Measurements from ENCODE around the gene TSPAN5. TPM values are rescaled to one million over a fixed set of nuclear protein-coding genes. Genes with fewer than 3 reads are reported as not detected.

The TSPAN5 gene
- total and polyA plus RNA-seq, 8 donors: 1.6 to 90.2 (median 8.5) TPM

GRCh38 chr4:98544141-98544817, 114.1 kb downstream of the TSPAN5 start:
- H3K9me3 ChIP-seq: no peaks in the 10 kb centered on the region
- intact Hi-C loops (cut with DNase I; ENCODE audit: low total_unique reads): no loop called here
- WGBS, 5 donors: 86 to 93% (median 89%) methylated on average over 5 of the region's 5 CpGs
- no peak overlapping the region for H3K27ac ChIP-seq
- no peaks in the 10 kb centered on the region for H3K27me3 ChIP-seq
- TF ChIP-seq EP300 (IDR thresholded peaks at IDR 0.05) (no peak), CTCF (IDR thresholded peaks at IDR 0.05) (no peak), POLR2AphosphoS5 (IDR thresholded peaks at IDR 0.05) (no peak), POLR2A (IDR thresholded peaks at IDR 0.05) (no peak)
- H3K4me3 ChIP-seq: no peak overlapping the region
- no peak for DNase-seq
- no peaks in the 10 kb centered on the region for H3K36me3 ChIP-seq
- H3K4me1 ChIP-seq: peaks cover 0 to 14% (median 0%) of the 10 kb centered on the region in 4 donors

DNA sequence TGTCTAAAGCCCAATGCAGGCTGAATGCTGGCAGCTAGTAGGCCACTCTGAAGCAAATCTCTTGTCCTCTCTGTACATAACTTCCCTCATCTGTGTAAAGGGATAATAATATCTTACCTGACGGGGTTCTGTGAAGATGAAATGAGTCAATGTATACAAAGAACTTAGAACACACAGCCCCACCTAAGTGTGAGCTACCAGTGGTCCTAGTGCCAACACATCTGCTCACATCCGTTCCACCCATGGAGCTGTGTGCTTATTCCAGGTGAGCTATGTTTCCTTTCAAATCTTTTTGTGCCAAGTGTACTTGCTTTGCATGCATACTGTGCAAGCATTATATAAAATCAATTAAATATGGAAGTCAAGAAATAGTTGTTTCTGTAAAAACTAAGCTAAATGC, 116.4 kb downstream of the TSPAN5 start:
- H3K27ac ChIP-seq: no peak overlapping the region
- no peak for TF ChIP-seq POLR2AphosphoS5 (IDR thresholded peaks at IDR 0.05)
- TF ChIP-seq POLR2A (IDR thresholded peaks at IDR 0.05): no peak
- TF ChIP-seq EP300 (IDR thresholded peaks at IDR 0.05): no peak
- TF ChIP-seq CTCF (IDR thresholded peaks at IDR 0.05): no peak
- no peak overlapping the region for H3K4me3 ChIP-seq
- no peak for DNase-seq
- no peaks in the 10 kb centered on the region for H3K36me3 ChIP-seq
- intact Hi-C loops (cut with DNase I; ENCODE audit: low total_unique reads): no loop called here
- no peaks in the 10 kb centered on the region for H3K27me3 ChIP-seq
- peaks cover 0 to 14% (median 0%) of the 10 kb centered on the region in 4 donors for H3K4me1 ChIP-seq
- 83 to 100% (median 87%) methylated on average over 2 of the region's 2 CpGs for WGBS, 5 donors
- no peaks in the 10 kb centered on the region for H3K9me3 ChIP-seq

DNA sequence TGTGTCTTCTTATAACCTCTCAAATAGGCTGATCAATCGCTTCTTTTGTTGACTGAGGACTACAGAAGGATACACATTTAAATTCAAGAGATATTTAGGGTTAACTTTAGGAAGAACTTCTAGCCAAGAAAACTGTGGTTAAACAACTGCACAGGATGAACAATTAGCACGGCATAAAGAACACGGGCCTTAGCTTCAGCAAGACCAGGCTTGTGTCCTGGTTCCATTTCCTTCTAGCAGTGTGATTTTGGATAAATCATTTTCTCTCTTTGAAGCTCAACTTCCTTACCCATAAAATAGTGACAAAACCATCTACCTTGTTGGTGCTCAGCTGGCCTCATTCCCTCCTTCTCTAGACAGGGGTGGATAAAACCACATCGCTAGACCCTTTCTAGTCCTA, 117.6 kb downstream of the TSPAN5 start:
- no peak for TF ChIP-seq POLR2A (IDR thresholded peaks at IDR 0.05)
- no peak for TF ChIP-seq CTCF (IDR thresholded peaks at IDR 0.05)
- no peak for TF ChIP-seq EP300 (IDR thresholded peaks at IDR 0.05)
- no peak for TF ChIP-seq POLR2AphosphoS5 (IDR thresholded peaks at IDR 0.05)
- no peak overlapping the region for H3K27ac ChIP-seq
- intact Hi-C loops (cut with DNase I; ENCODE audit: low total_unique reads): no loop called here

GRCh38 chr4:98539741-98540140, 118.7 kb downstream of the TSPAN5 start:
- Histone ChIP-seq H3K9me3 (no peaks in the 10 kb centered on the region), H3K27me3 (no peaks in the 10 kb centered on the region), H3K4me1 (peaks cover 0 to 9% (median 0%) of the 10 kb centered on the region in 4 donors), H3K27ac (no peak overlapping the region), H3K4me3 (no peak overlapping the region), H3K36me3 (no peaks in the 10 kb centered on the region)
- 92 to 98% (median 96%) methylated on average over 5 of the region's 5 CpGs for WGBS, 5 donors
- intact Hi-C loops (cut with DNase I; ENCODE audit: low total_unique reads): no loop called here
- no peak for DNase-seq
- no peak for TF ChIP-seq POLR2AphosphoS5 (IDR thresholded peaks at IDR 0.05)
- no peak for TF ChIP-seq EP300 (IDR thresholded peaks at IDR 0.05)
- TF ChIP-seq CTCF (IDR thresholded peaks at IDR 0.05): no peak
- TF ChIP-seq POLR2A (IDR thresholded peaks at IDR 0.05): no peak

More for the DNA sequence above, 117.6 kb downstream of the TSPAN5 start:
- H3K9me3 ChIP-seq: no peaks in the 10 kb centered on the region
- no peaks in the 10 kb centered on the region for H3K36me3 ChIP-seq
- H3K4me3 ChIP-seq: no peak overlapping the region
- peaks cover 0 to 9% (median 0%) of the 10 kb centered on the region in 4 donors for H3K4me1 ChIP-seq
- WGBS, 5 donors: 77 to 89% (median 85%) methylated on average over 4 of the region's 4 CpGs
- no peak for DNase-seq
- H3K27me3 ChIP-seq: no peaks in the 10 kb centered on the region

All from stomach (tissue), 9 donors.